Stimulated activated CD8-positive, alpha-beta memory T cell treated with anti-CD3 and anti-CD28 coated beads, Interleukin-4, amount 100 ng/mL, for 48 hours (primary cell): ENCODE data around the gene TTC28.

Experiments used
- DNase-seq: peaks from one replicate; pipeline ENCODE4 v3.0.0-alpha.2; 2020

Gene TTC28

GRCh38 chr22:28015676-28016601, 663.7 kb downstream of the TTC28 start:
- no peak for DNase-seq

GRCh38 chr22:28015046-28015425, 664.6 kb downstream of the TTC28 start:
- no peak for DNase-seq

GRCh38 chr22:28014211-28015045, 665.2 kb downstream of the TTC28 start:
- DNase-seq, result no peak

GRCh38 chr22:28013611-28014010, 666.0 kb downstream of the TTC28 start:
- DNase-seq, result no peak

GRCh38 chr22:28012832-28013460, 666.7 kb downstream of the TTC28 start:
- no peak for DNase-seq

GRCh38 chr22:28009272-28009827, 670.3 kb downstream of the TTC28 start:
- DNase-seq, result peak; percentile 86

- no peak for DNase-seq
Measured at GRCh38 chr22:28008649-28009048, 671.0 kb downstream of the TTC28 start.

- no peak for DNase-seq
Measured at GRCh38 chr22:28008056-28008455, 671.6 kb downstream of the TTC28 start.

GRCh38 chr22:28006271-28006670, 673.4 kb downstream of the TTC28 start:
- DNase-seq, result no peak

GRCh38 chr22:28005513-28005912, 674.1 kb downstream of the TTC28 start:
- DNase-seq, result no peak

- no peak for DNase-seq
Measured at GRCh38 chr22:28004021-28004420, 675.6 kb downstream of the TTC28 start.

GRCh38 chr22:28002863-28003565, 676.6 kb downstream of the TTC28 start:
- DNase-seq, result no peak

GRCh38 chr22:28002181-28002700, 677.4 kb downstream of the TTC28 start:
- no peak for DNase-seq

- DNase-seq, result no peak
Measured at GRCh38 chr22:28001171-28001835, 678.3 kb downstream of the TTC28 start.

GRCh38 chr22:28000361-28000760, 679.3 kb downstream of the TTC28 start:
- DNase-seq, result no peak

GRCh38 chr22:27999876-28000275, 679.8 kb downstream of the TTC28 start:
- DNase-seq, result no peak

GRCh38 chr22:27998511-27999410, 680.9 kb downstream of the TTC28 start:
- DNase-seq, result no peak

GRCh38 chr22:27997538-27997937, 682.1 kb downstream of the TTC28 start:
- no peak for DNase-seq

- no peak for DNase-seq
Measured at GRCh38 chr22:27996981-27997380, 682.7 kb downstream of the TTC28 start.

GRCh38 chr22:27996529-27996925, 683.1 kb downstream of the TTC28 start:
- DNase-seq, result no peak
